Adrenal gland (tissue), 5 donors: ENCODE measurements around the gene PRKAR1B.

Experiments
- CTCF ChIP-seq, 6 experiments: fragments of 450-650 bp in 4 of 6; fragments of 200-600 bp in 2 of 6; sonication (generic) in 1 of 6; IDR thresholded peaks; 1 replicate in 5 of 6; 2 replicates in 1 of 6; pipeline versions ENCODE4 v1.5.1 to v1.8.0; 2016 to 2021; ENCODE audit warnings: antibody characterized with exemption in 6 of 6, mild to moderate bottlenecking in 2 of 6, moderate library complexity in 1 of 6
- POLR2A ChIP-seq, 2 donors: fragments of 450-650 bp; IDR thresholded peaks; one replicate each; pipeline ENCODE4 v1.6.1; 2017; ENCODE audit warnings: antibody characterized with exemption in 2 of 2, mild to moderate bottlenecking in 2 of 2, moderate library complexity in 1 of 2
- donor health status: DM: no; HTN: no; CAD: no.

- TF ChIP-seq CTCF (IDR thresholded peaks at IDR 0.05) (no peak), POLR2A (IDR thresholded peaks at IDR 0.05) (no peak)
Observed at GRCh38 chr7:741191-741671, 14.2 kb upstream of the PRKAR1B start.
